NCI-H748 (cell line): Measurements from ENCODE around the gene HYAL1.
A peak's percentile ranks its signal among the peaks of the same experiment; 100 is the strongest.

Experiments used
- DNase-seq: peaks from one replicate; lab custom pipeline; 2025; ENCODE audit not compliant: unreplicated experiment; lab: John Stamatoyannopoulos, UW

The HYAL1 gene

DNA sequence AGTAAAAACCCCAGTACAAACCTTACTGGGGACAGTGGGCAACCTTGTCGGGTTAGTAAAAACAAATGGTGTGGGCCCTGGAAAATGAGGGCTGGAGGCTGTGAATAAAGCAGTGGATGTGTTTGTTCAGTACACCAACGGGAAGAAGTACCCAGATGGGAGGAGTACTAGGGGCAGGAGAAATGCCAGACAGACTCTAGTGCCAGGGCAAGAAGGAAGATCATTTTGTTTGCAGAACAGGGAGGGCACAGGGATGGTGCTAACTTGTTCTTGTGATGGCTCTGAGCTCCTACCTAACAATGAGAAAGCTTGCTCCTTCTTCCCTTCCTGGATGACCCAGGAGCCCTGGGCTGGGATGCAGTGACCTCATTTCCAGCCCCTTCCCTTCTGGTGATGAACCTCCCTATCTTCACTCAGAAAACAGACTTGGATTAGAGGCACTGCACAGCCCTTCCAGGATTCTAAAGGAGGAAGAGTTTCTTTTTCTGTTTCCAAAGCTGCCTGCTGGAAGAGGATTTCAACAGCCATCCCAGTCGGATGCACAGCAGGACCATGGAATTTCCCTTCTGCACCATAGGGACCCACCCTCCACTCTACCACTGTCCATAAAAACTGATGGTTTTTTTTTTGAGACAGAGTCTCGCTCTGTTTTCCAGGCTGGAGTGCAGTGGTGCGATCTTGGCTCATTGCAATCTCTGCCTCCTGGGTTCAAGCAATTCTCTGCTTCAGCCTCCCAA, 31.1 kb upstream of the HYAL1 start:
- DNase-seq: no peak

DNA sequence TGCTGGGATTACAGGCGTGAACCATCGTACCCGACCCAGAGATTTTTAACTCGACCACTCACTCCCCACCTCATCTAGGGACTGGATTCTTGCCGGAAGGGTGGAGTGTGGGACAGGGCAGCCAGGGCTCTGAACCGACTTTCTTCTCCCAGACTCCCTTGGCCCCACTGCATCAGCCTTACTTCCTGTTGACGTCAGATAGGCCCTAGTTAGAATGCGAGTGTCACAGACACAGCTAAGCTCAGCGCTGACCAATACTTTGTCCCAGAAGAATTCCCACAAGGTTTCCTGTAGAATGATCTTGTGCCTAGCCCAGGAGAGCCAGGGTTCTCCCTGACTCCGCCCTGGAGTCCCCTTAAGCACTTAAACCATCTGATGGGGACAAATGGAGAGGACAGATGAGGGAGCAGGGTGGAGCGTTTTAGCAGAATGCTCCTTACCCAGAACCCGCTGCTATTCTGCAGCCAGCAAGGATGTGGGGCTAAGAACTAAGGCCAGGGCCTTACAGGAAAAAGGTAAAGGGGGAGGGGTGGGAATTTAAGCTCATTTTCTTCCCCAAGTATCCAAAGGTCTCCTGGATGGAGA, 30.5 kb upstream of the HYAL1 start:
- no peak for DNase-seq

DNA sequence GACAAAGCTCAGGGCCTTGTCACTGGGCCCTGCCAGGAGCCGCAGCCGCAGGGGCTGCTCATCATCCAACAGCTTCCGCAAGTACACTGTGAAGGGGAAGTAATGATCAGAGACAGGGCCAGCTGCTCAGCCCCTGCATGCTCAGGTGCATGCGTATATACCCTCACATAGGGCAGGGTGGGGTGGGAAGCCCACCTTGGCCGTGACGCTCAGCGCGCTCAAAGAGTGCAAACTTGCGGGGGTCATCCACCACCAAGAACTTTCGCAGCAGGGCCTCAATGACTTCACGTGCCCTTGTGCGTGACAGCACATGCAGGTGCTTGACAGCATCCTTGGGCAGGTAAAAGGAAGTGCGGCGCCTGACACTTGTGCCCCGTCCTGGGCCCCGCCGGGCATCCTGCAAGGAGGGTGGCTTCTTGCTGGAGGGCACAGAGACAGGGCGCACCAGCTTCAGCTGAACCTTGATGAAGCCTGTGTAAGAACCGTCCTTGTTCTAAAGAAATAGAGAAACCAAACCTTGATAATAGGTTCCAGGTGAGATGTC, 28.1 kb upstream of the HYAL1 start:
- no peak for DNase-seq

DNA sequence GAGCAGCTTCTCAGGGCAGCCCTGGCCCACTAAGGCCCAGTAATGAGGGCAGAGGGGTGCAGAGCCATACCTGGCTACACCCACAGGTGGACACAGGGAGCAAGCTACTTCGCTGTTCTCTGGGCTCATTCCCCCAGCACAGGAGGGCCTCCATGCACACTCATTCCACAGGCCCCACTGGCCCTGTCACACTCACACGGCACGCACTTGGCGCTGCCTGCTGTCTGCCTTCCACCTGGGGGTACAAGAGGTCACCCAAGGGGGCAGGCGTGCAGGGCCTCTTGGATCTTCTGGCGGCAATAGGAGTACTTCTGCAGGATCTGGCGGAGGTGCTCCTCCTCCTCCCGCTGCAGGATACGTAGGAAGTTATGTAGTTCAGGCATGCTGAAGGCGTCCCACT, 27.0 kb upstream of the HYAL1 start:
- DNase-seq: no peak

DNA sequence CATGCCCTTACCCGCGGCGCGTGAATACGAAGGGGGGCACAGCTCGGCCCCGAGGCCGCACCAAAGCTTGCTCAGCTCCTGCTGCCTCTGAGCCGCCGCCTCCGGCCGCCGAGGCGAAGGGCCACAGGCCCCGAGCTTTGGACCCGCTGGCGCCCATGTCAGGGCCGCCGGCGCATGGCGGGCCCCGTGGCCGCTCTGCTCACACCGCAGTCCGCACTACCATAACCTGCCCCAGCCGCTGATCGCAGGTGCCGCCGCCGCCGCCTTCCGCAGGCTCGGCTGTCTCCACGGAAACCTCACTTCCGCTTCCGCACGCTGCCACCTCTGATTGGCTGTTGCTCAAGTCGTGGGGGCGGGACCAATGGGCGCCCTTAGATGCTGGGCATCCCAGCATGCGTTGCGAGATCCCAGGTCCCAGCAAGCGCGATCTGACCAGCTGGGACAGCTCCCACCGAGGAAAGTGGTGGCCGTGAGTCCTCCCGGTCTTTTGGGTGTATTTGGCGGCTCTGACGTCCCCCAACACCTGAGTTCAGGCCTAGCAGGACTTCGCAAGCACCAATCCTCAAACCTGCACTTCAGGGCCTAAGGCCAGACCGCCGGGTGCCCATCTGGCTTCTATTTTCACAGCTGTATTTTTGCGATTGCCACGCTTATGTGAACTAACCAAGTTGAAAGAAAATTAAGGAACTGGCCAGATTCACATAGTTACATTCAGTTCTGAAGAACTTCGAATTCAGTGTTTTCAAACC, 24.7 kb upstream of the HYAL1 start, which contains the start of gene TUSC2:
Gene TUSC2 (minus strand): TSS at position 281 of the 749 bp plus-strand sequence. CDS start 124 bp downstream, at position 157.
- peak; percentile 96 for DNase-seq

DNA sequence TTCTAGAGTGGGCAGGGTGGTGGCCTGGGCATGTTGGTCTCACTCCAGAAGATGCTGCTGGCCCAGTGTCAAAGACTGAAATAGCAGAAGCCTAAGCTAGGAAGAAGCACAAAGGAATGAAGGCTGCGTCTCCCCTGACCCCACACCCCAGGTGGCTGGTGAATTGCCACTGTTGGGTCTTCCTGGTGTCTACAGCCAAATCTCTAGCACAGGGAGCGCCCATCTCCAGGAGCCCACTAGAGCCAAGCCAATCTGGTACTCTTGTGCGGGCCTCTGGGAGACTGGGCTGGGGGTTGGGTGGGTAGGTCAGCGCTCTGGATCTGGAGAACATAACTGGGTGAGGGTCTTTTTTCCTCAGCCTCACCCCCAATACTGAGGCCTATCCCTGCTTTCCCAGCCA, 23.8 kb upstream of the HYAL1 start:
- no peak for DNase-seq

DNA sequence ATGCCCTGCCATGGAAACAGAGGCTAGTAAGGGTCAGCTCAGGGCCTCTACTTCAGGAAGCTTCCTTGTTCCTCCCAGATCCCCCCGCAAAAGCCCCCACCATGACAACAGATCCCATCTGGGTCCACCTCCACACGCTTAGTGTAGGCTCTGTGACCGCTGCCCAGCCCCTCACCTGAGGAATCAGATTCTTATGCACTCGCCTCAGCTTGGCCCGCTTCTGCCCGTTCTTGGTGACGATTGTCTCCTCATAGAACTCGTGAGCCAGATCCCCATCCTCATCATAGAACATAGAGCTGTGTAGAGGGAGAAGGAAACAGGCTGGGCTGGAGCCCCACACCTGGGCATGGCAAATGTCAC, 22.8 kb upstream of the HYAL1 start:
- DNase-seq: no peak

DNA sequence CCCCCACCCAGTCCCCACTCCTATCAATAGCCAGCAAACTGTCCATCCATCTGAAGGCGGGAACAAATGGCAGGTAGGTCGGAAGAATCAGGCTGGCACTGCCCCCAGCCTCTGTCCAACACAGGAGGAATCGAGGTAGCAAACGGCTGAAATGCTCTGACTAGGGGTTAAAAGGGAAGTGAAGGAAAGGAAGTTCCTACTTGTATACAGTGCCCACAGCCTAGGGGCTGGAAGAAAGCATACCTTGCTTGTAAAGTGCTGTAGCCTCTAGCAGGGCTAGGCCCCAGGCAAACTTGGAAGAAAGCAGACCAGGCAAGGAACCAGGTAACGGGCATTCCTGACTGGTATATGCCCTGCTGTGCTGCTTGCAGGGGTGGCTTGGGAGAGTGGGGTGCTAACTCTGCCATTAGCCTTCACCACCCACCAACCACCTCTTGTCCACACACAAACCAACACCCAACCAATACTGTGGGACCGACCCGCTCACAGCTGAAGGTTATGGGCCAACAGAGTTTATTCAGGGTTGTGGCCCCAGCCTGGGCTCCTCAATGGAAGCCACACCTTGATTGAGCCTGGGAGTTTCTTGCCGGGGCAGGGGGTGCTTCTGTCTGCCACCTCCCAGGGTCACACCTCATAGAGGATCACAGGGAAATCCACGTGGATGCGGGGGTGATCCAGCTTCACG, 22.3 kb upstream of the HYAL1 start:
- DNase-seq: no peak

DNA sequence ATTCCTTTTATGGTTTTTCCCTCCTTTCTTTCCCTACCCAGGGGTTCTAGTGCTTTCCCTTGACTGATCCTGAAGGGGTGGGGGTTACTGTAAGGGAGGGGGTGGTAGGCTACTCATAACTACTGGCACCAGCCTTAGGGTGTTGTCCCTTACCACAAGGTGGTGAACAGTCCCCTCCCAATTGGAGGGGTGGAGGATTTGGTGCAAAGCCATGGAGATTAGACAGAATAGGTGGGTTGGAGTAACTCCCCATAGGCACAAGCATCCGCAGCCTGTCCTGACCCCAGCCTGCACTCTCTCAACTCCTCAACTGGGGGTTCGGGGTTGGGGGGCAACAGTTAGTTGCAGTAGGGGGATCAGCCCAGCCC, 21.7 kb upstream of the HYAL1 start:
- no peak for DNase-seq

DNA sequence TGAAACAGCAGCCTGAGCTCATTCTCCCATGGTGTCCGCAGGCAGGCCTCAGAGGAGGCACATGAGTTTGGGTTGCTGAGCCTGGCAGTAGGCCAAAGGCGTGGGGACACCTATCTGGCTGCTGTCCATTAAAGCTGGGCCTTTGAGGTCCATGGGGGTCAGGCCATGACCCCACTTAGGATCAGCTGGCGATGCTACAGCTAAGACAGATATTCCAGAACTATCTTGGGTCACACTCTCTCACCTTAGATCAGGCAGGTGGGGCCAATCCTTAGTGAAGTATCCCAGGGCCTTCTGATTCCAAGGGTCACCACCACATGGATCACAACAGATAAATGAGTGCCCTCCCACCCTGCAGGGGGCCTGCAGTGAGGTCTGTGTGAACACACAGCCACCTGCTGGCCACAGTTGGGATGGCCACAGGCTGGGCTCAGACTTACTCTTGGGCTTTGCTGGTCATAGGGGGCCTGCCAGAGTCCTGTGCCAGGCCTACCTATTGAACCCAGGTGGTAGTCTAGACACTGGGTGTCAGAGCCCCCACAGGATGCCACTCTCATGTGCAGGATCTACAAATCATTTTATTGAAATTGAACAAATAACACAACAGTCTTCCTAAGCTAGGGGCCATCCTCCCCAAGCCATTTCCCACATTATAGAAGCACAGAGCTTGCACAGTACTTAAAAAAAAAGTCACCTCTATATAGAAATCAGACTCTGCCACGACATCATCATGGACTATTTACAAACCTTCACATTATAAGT, 21.2 kb upstream of the HYAL1 start:
- peak; percentile 67 for DNase-seq

DNA sequence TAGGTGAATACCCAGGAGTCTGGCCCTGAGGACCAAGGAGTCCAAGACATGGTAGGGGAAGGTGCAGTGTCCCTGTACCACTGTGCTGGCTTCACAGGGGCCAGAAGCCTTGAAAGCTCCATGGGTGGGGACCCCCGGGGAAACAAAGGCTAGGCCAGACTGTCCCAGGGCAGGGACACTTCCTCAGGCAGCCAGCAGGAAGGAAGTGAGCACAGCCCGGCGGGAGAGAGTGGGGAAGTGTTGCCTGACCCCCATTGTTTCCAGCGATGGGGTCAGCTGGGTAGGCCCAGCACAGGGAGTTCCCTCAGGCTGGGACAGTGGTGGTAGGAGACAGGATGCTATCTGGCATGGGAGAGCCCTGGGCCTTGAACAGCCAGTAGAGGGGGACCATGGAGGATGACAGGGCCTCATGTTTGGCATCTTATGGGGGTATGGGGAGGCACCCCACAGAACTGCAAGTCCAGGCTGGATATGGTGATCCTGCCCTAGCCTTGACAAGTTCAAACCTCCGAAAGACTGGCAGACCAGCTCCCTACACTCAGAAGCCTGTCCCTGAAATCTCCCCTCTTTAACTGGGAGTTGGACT, 20.3 kb upstream of the HYAL1 start:
- DNase-seq: no peak

DNA sequence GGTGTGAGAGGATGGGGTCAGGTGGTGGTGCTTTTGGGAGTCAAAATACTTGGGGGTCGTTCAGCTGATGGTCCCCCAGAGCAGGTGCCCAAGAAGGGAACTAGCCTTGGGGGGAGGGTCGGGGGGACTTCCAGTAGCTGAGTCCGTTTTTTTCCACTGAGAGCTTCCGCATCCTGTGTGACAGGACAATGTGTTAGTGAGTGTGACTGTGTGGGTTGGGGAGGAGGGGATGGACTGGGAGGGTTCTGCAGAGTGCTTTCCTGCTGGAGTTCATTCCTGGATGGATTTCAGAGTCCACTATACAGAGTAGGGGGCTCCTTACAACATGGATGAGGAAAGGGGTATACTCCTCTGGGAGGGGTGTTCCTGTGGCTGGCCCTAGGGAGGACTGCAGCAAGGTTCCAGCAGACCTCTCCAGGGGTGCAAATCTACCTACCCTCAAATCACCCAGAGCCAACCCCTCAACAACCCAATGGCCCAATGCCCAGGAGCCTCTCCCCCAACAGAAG, 19.8 kb upstream of the HYAL1 start:
- DNase-seq: no peak

DNA sequence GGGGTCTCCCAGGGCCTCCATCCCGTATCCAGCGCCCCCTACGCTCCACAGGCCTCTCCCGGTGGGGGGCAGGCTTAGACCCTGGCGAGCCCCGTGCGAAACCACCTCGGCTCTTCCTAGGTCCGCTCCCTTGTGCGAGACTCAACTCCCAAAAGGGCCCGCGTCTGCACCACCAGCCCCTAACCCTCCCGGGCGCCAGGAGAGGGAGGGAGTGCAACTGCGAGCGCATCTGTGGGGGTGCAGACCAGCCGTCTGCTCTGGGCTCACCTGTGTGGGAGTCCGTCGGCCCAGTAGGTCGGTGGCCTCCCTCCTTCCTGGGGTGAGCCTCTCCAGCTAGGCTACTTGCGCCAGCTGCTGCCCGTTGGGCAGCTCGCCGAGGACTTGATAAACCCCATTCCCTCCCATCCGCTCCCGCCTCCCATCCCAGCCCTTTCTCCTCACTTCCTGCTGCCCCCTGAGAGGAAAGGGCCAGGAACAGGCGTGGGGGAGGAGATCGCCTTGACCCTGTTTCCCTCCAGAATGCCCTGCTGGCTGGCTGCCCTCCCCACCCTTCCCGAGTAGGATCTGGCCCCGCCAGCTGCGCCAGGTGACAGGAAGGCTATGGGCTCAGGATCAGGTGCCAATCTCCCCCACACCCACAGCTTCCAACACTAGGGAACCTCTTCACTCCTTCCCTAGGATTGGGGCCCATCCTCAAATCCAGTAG, 19.2 kb upstream of the HYAL1 start, which contains the start of gene HYAL2:
Gene HYAL2 (minus strand): TSS at position 360 of the 706 bp plus-strand sequence. CDS start 2,256 bp downstream, outside the sequence.
- DNase-seq: no peak

DNA sequence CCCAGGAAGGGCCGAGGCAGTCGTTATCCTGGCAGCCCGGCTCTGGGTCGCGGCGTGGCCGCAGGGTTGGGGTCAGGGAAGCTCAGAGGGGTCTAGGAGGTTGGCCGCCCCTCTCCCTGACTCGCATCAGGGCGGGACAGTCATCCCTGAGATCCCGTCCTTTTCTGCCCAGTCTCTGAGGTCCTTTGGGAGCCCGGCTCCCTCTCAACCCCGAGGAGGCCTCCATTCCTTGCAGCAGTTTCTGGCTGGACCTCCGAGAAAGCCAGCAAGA, 18.7 kb upstream of the HYAL1 start:
- no peak for DNase-seq

DNA sequence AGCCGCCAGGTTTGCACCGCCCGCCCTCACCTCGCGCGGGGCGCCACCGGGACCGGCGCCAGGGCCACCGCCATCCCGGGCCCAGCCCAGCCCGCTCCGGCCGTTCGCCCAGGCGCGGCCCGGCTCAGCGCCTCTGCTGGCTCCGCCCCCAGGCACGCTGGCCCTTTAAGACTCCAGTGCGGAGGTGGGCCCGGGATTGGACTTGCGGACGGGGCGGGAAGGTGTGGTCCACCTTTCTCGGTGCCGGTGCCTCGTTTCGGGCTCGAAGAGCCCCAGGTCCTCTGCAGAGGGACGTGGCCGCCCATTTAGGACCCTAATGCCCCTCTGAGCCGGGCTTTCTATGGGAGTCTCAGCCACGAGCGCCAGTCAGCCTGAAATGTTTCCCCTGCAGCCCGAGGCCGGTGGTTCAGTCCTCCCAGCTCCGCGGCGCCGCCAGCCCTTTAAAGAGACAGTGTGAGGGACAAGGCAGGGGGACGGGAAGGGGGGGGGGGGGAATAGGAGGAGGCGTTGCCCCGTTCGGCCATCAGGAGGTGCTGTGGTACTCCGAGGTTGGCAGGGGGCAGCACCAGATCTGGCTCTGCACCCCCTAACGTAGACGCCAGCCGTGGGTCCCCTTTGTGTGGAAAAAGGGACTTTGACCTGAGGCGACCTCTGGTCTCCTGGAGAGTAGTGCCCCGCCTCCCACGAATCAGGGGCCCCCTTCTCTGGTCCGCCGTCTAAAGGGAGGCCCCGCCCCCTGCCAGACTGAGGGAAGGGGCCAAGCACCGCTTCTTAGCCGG, 18.2 kb upstream of the HYAL1 start:
- peak; percentile 86 for DNase-seq

DNA sequence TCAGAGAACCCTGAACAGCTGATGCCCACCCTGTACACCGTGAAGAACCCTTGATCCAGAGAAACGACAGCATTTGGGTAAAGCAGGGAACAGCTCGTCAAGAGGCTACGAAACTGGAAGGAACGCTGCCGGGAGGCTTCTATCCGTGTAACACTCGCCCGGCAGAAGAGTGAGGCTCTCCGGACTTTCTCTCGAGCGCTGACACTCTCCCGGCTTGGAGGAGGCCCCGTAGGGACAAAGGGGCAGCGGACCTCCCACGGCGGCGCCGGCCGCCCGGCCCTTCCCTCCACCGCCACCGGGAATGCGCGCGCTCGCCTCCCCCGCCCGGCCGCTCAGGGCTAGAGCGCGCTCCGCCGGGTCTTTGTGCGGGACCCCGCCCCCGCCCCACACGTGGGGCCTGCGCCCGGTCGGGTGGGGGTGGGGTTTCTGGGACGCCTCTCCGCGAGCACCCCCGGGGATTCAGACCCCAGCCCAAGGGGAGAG, 17.5 kb upstream of the HYAL1 start:
- DNase-seq: peak; percentile 76

DNA sequence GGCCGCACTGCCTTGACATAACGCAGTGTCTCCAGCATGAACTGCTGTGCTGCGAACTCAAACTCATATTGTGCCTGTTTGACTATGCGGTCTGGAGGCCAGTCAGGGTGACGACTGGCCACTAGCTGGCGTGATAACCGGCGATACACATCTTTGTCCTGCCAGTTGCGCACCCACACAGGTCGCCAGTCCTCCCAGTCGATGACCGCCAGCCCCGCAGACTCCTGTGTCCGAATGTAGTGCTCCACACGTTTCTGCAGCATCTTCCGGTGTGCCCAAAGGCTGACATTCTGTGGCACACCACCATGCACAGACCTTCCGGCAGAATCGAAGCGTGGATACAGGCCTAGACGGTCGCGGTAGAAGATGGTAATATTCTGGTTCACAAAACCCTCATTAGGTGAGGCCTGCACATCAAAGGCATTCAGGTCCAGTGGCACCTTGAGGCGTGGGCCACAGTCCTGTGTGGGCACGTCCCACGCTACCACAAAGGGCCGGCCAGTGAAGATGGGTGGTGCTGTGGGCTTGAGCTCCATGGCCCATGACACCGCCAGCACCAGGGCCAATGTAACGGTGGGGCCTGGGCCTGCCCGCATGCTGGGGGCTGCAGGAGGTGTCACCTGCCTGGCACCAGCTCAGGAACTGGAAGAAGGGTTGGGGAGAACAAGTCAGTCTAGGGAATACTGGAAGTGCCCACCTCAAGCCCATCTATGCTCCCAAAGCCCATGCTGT, 16.7 kb upstream of the HYAL1 start:
- DNase-seq: no peak
